Panc1 (cell line): ENCODE data around the gene VWA3B. TPM values are rescaled to one million over a fixed set of nuclear protein-coding genes. Genes with fewer than 3 reads are reported as not detected.

Experiments
- ATAC-seq: fragments of 200-7000 bp; cut with Tn5 transposase; 2 replicates; pipeline ENCODE4 v1.9.1; 2020; ENCODE audit warnings: mild to moderate bottlenecking, moderate library complexity
- BruUV-seq: library from RNA; stranded (reverse); fragments of 400-500 nt; replicated peaks from 2 replicates; lab custom pipeline; 2021; lab: Mats Ljungman, UMichigan
- CTCF ChIA-PET: fragments of 300-600 bp; sonication (Branson Sonifier 250); formaldehyde crosslinking; loops from one replicate; lab custom pipeline; 2022; ENCODE audit warnings: antibody characterized with exemption; lab: Charles Lee
- POLR2A ChIA-PET: fragments of 300-600 bp; sonication (Branson Sonifier 250); formaldehyde crosslinking; loops from one replicate; lab custom pipeline; 2022; ENCODE audit warnings: antibody characterized with exemption; lab: Charles Lee
- DNase-seq: peaks from one replicate; pipeline ENCODE4 v3.0.0-alpha.2; 2010; ENCODE audit warnings: low read depth, low spot score
- H3K27ac ChIP-seq: 2 replicates; pipeline ENCODE4 v1.5.1; 2011; ENCODE audit warnings: mild to moderate bottlenecking, low read length, inconsistent platforms
- H3K27me3 ChIP-seq: fragments of 200-500 bp; sonication (Bioruptor generic); 2 replicates; pipeline ENCODE4 v1.6.0; 2014; ENCODE audit warnings: low read length, inconsistent platforms; ENCODE audit not compliant: control insufficient read depth, insufficient read depth
- H3K36me3 ChIP-seq: fragments of 200-500 bp; sonication (Bioruptor generic); 2 replicates; pipeline ENCODE4 v1.5.1; 2014; ENCODE audit warnings: inconsistent platforms, mild to moderate bottlenecking, low read length, moderate library complexity; ENCODE audit not compliant: control insufficient read depth, insufficient read depth
- H3K4me1 ChIP-seq: 2 replicates; pipeline ENCODE4 v1.5.1; 2011; ENCODE audit warnings: inconsistent platforms, mild to moderate bottlenecking, low read length, moderate library complexity; ENCODE audit not compliant: control insufficient read depth, insufficient read depth
- H3K4me3 ChIP-seq, 2 experiments: 2 replicates each; pipeline ENCODE4 v1.5.1; 2011 to 2012; ENCODE audit warnings: low read depth in 2 of 2, low read length in 2 of 2, mild to moderate bottlenecking in 2 of 2, inconsistent platforms in 1 of 2, moderate library complexity in 1 of 2
- H3K9me3 ChIP-seq: fragments of 200-500 bp; sonication (Bioruptor generic); 2 replicates; pipeline ENCODE4 v1.5.1; 2014; ENCODE audit warnings: low read depth, mild to moderate bottlenecking, inconsistent platforms, low read length, moderate library complexity; ENCODE audit not compliant: control insufficient read depth, insufficient read depth
- CTCF ChIP-seq: fragments of 450-650 bp; IDR thresholded peaks from 2 replicates; pipeline ENCODE4 v1.5.1; 2017; ENCODE audit warnings: mild to moderate bottlenecking
- POLR2AphosphoS5 ChIP-seq: IDR thresholded peaks from 2 replicates; pipeline ENCODE4 v1.6.1; 2012; ENCODE audit warnings: mild to moderate bottlenecking, low read depth, low read length, moderate library complexity
- REST ChIP-seq, 2 experiments: IDR thresholded peaks; 2 replicates each; pipeline ENCODE4 v1.6.1; 2011 to 2012; ENCODE audit warnings: low read depth in 2 of 2, control low read depth in 1 of 2, low read length in 1 of 2, mild to moderate bottlenecking in 1 of 2, moderate library complexity in 1 of 2; ENCODE audit not compliant: insufficient read depth in 1 of 2
- SIN3A ChIP-seq: IDR thresholded peaks from 2 replicates; pipeline ENCODE4 v1.6.1; 2012; ENCODE audit warnings: low read depth, mild to moderate bottlenecking, low read length, moderate library complexity, borderline replicate concordance; ENCODE audit not compliant: insufficient read depth
- TCF7L2 ChIP-seq: IDR thresholded peaks from 2 replicates; pipeline ENCODE4 v1.6.1; 2011; ENCODE audit warnings: mild to moderate bottlenecking, low read depth, low read length, inconsistent platforms
- in situ Hi-C: cut with HindIII; loops from 2 replicates; pipeline ENCODE4 v1.10.0; 2016; ENCODE audit warnings: low sequenced_read_pairs, low pct_unique_long_range_greater_than_20kb
- intact Hi-C: fragments of 100-400 bp; cut with micrococcal nuclease; formaldehyde crosslinking; loops from one replicate; pipeline ENCODE4 v1.10.0; 2022; ENCODE audit not compliant: unreplicated experiment
- total RNA-seq: library from RNA; stranded (reverse); gene quantifications from one replicate; pipeline ENCODE4 v1.2.1, GENCODE V29; 2021; ENCODE audit not compliant: unreplicated experiment

Gene VWA3B
- total RNA-seq, 1 experiment from 2014 or later = not detected

GRCh38 chr2:98293030-98293429, 206.1 kb downstream of the VWA3B start:
- in situ Hi-C loops = no loop called here
- H3K36me3 ChIP-seq = no peaks in the 10 kb centered on the region
- ChIA-PET POLR2A (no interaction called here), CTCF (no interaction called here)
- TF ChIP-seq TCF7L2 = no peak
- no peak for TF ChIP-seq POLR2AphosphoS5
- H3K27me3 ChIP-seq = peaks cover 6% of the 10 kb centered on the region
- BruUV-seq = no TSS peak
- intact Hi-C loops = no loop called here
- no peak for ATAC-seq
- H3K4me1 ChIP-seq = no peaks in the 10 kb centered on the region
- H3K27ac ChIP-seq = no peak overlapping the region
- H3K4me3 ChIP-seq = no peak overlapping the region
- H3K9me3 ChIP-seq = no peaks in the 10 kb centered on the region
- no peak for DNase-seq

GRCh38 chr2:98293931-98294687, 207.1 kb downstream of the VWA3B start:
- no peak overlapping the region for H3K27ac ChIP-seq
- H3K36me3 ChIP-seq = no peaks in the 10 kb centered on the region
- ChIA-PET CTCF (no interaction called here), POLR2A (interaction anchor here (0.6 kb wide), 1 partner anchor 9 kb away, joined by 13 read pairs; no protein-coding TSS in a partner anchor)
- no peak for TF ChIP-seq REST (IDR thresholded peaks at IDR 0.05; ENCODE audit: insufficient read depth in 1 of 2, low read depth in 2 of 2, low read length in 1 of 2)
- BruUV-seq = no TSS peak
- intact Hi-C loops (no loop called here), in situ Hi-C loops (no loop called here)
- ATAC-seq (no peak), DNase-seq (no peak)
- no peaks in the 10 kb centered on the region for H3K4me1 ChIP-seq
- no peaks in the 10 kb centered on the region for H3K9me3 ChIP-seq
- no peak overlapping the region for H3K4me3 ChIP-seq
- H3K27me3 ChIP-seq = peaks cover 2% of the 10 kb centered on the region

- in situ Hi-C loops = no loop called here
- CTCF ChIA-PET = no interaction called here
- DNase-seq (no peak), ATAC-seq (no peak)
- BruUV-seq = no TSS peak
- H3K27me3 ChIP-seq = no peaks in the 10 kb centered on the region
- no peaks in the 10 kb centered on the region for H3K9me3 ChIP-seq
- H3K27ac ChIP-seq = no peak overlapping the region
- POLR2A ChIA-PET = interaction anchor here (0.6 kb wide), 1 partner anchor 9 kb away, joined by 13 read pairs; no protein-coding TSS in a partner anchor
- H3K36me3 ChIP-seq = no peaks in the 10 kb centered on the region
- H3K4me3 ChIP-seq = no peak overlapping the region
- intact Hi-C loops = no loop called here
- TF ChIP-seq REST (IDR thresholded peaks at IDR 0.05; ENCODE audit: insufficient read depth in 1 of 2, low read depth in 2 of 2, low read length in 1 of 2) = no peak
- no peak for TF ChIP-seq TCF7L2
- TF ChIP-seq POLR2AphosphoS5 = no peak
- TF ChIP-seq CTCF = no peak
- no peak for TF ChIP-seq SIN3A
- H3K4me1 ChIP-seq = no peaks in the 10 kb centered on the region
Observed at GRCh38 chr2:98294711-98295110, 207.7 kb downstream of the VWA3B start.
